ENCODE data around the gene TBC1D10A.

DNA sequence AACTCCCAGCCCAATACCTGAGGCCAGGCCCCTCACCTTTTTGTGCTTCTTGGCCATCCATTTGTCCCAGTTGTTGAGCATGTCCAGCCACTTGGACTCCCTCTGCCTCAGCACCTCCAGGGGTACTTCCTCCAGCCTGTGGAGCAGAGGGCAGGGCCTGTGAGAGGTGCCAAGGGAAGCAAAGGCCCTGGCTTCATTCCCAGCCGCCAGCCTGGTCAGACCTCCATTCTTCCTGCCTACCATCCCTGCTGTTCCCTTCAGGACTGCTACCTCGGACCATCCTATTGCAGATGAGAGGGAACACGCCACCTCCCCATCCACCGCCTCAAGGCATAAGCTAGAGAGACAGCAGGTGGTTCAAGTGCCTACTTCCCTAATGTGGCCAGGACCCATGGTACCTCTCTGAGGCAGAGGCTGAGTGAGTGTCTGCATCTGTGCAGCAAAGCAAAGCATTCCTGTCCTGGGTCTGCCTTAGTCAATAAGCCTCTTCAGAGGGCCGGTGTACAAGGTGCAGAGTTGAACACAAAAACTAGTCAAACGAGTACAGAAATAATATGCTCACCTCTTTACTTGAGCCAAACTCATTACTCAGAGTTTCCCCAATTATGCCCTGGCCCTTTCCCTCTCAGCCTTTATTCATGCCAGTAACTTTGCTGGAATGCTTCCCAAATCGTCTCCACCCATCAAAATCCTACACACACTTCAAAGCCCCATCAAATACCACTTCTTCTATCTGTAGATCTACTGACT lies 22.1 kb downstream of the TBC1D10A start:
- TF ChIP-seq, protein P1, sequence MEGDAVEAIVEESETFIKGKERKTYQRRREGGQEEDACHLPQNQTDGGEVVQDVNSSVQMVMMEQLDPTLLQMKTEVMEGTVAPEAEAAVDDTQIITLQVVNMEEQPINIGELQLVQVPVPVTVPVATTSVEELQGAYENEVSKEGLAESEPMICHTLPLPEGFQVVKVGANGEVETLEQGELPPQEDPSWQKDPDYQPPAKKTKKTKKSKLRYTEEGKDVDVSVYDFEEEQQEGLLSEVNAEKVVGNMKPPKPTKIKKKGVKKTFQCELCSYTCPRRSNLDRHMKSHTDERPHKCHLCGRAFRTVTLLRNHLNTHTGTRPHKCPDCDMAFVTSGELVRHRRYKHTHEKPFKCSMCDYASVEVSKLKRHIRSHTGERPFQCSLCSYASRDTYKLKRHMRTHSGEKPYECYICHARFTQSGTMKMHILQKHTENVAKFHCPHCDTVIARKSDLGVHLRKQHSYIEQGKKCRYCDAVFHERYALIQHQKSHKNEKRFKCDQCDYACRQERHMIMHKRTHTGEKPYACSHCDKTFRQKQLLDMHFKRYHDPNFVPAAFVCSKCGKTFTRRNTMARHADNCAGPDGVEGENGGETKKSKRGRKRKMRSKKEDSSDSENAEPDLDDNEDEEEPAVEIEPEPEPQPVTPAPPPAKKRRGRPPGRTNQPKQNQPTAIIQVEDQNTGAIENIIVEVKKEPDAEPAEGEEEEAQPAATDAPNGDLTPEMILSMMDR (IDR thresholded peaks at IDR 0.05; ENCODE audit: low read depth, low read length) = no peak
- TF ChIP-seq POLR2A (IDR thresholded peaks at IDR 0.05; ENCODE audit: extremely low read depth, insufficient read length) (no peak), MYC (IDR thresholded peaks at IDR 0.05; ENCODE audit: low read depth, low read length) (no peak), MAX (IDR thresholded peaks at IDR 0.05; ENCODE audit: low read depth, low read length) (no peak)
